Muscle layer of duodenum (tissue), 2 donors: ENCODE measurements around the gene PARP14.
"Not testable (repeated sequence)": the region's sequence is repeated elsewhere in the genome, so short reads cannot be mapped to it uniquely, and the experiment has no call there.

Source experiments
- H3K27ac ChIP-seq: one replicate; pipeline ENCODE4 v1.7.0; 2013; ENCODE audit warnings: mild to moderate bottlenecking, low read length
- H3K27me3 ChIP-seq: one replicate; pipeline ENCODE4 v1.7.0; 2013; ENCODE audit warnings: low read depth, mild to moderate bottlenecking, control low read depth, low read length
- H3K36me3 ChIP-seq, 2 donors: one replicate each; pipeline ENCODE4 v1.7.0; 2013; ENCODE audit warnings: low read length in 2 of 2, control low read depth in 1 of 2, mild to moderate bottlenecking in 1 of 2; ENCODE audit not compliant: insufficient read depth in 2 of 2, control insufficient read depth in 1 of 2
- H3K4me1 ChIP-seq, 2 donors: one replicate each; pipeline ENCODE4 v1.7.0; 2013; ENCODE audit warnings: low read length in 2 of 2, mild to moderate bottlenecking in 2 of 2, control low read depth in 1 of 2, moderate library complexity in 1 of 2; ENCODE audit not compliant: insufficient read depth in 2 of 2, control insufficient read depth in 1 of 2
- H3K4me3 ChIP-seq, 2 donors: one replicate each; pipeline ENCODE4 v1.7.0; 2013; ENCODE audit warnings: low read length in 2 of 2, low read depth in 1 of 2, mild to moderate bottlenecking in 1 of 2
- H3K9me3 ChIP-seq, 2 donors: one replicate each; pipeline ENCODE4 v1.7.0; 2013; ENCODE audit warnings: low read length in 2 of 2, control low read depth in 1 of 2, mild to moderate bottlenecking in 1 of 2; ENCODE audit not compliant: control insufficient read depth in 1 of 2
- donor health status: healthy.

PARP14 gene

GRCh38 chr3:122680475-122681283 is at the start of gene PARP14:
Gene PARP14 (plus strand): TSS chr3:122680839. CDS start chr3:122680884, 45 bp downstream.
- Histone ChIP-seq H3K9me3 (no peaks in the 10 kb centered on the region), H3K36me3 (no peaks in the 10 kb centered on the region), H3K4me1 (peaks cover 4 to 27% of the 10 kb centered on the region in 2 donors), H3K4me3 (peak within 1 kb of the TSS; percentile 83 to 86), H3K27ac (peak within 1 kb of the TSS; percentile 92), H3K27me3 (no peaks in the 10 kb centered on the region)

- Histone ChIP-seq H3K27ac (no peak overlapping the region), H3K27me3 (no peaks in the 10 kb centered on the region), H3K4me3 (no peak overlapping the region), H3K36me3 (no peaks in the 10 kb centered on the region), H3K9me3 (no peaks in the 10 kb centered on the region), H3K4me1 (no peaks in the 10 kb centered on the region)
Observed at GRCh38 chr3:122635789-122636188, 44.9 kb upstream of the PARP14 start.

GRCh38 chr3:122636697-122637096 is 43.9 kb upstream of the PARP14 start:
- Histone ChIP-seq H3K27me3 (no peaks in the 10 kb centered on the region), H3K9me3 (no peaks in the 10 kb centered on the region), H3K4me1 (no peaks in the 10 kb centered on the region), H3K36me3 (no peaks in the 10 kb centered on the region), H3K27ac (no peak overlapping the region), H3K4me3 (no peak overlapping the region)

DNA sequence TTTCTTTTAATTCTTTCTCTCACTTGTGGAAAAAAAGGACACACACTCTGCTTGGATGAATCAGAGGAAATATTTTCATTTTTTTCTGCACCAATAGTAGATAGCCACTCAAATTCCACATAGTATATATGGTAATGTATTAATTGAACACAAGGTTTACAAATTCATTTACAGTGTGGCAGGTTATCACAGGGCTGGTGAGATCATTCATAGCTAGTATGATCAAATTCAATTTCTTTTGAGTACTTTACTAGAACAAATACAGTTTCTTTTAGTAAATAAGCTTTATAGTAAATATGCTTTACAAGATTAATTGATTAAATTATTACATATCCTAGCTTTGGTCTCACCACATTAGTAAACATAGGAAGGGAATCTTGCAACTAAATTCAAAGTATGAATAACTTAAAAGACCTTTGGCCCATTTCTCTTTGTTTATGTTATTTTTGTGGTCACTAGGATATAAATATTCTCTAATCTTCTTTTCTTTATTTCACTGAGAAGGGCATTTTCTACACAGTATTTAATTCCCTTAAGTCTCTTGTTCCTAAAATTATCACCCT is 40.1 kb upstream of the PARP14 start:
- H3K27me3 ChIP-seq, result no peaks in the 10 kb centered on the region
- no peaks in the 10 kb centered on the region for H3K36me3 ChIP-seq
- no peaks in the 10 kb centered on the region for H3K4me1 ChIP-seq
- no peaks in the 10 kb centered on the region for H3K9me3 ChIP-seq
- no peak overlapping the region for H3K27ac ChIP-seq
- H3K4me3 ChIP-seq, result no peak overlapping the region

GRCh38 chr3:122642935-122643334 is 37.7 kb upstream of the PARP14 start:
- H3K27ac ChIP-seq, result no peak overlapping the region
- H3K27me3 ChIP-seq, result no peaks in the 10 kb centered on the region
- H3K36me3 ChIP-seq, result no peaks in the 10 kb centered on the region
- H3K4me1 ChIP-seq, result no peaks in the 10 kb centered on the region
- H3K9me3 ChIP-seq, result no peaks in the 10 kb centered on the region
- H3K4me3 ChIP-seq, result no peak overlapping the region

DNA sequence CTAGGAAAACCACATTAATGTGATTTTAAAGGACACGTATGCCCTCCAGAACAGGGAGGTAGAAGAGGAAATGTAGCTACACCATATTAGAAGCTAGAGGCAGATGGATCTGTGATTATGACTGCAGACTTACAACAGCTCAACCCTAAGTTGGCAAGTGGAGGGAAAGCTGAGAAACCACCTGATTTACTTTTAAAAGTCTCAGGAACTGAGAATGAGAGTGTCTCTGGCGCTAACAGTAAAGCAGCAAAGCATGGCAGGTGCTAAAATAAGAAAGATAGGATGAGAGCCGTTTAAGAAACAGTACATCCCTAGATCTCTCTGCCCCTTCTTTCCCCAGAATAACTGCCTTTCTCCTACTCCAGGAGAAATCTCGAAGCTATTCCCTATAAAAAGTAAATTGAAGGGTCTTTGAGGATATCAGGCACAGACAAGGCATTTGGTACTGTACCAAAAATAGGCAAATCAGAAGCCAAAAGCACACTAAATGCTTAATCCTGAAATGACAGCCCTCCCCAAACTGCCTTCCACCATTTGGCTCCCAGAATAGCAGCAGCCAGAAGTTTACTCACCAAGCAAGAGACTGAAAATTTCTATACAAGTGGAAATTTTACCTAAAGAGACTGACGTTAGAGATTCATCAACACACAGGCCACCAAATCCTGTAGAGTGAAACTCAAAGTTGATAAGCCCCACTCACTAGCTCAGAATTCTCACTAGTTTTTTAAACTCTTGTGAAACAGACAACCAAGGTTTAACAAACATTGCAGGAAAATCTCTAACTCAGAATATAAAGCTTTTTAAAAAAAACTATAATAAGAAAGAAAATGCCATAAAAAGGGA is 34.3 kb upstream of the PARP14 start:
- no peak overlapping the region for H3K27ac ChIP-seq
- no peaks in the 10 kb centered on the region for H3K27me3 ChIP-seq
- H3K36me3 ChIP-seq, result no peaks in the 10 kb centered on the region
- no peaks in the 10 kb centered on the region for H3K4me1 ChIP-seq
- H3K9me3 ChIP-seq, result no peaks in the 10 kb centered on the region
- H3K4me3 ChIP-seq, result no peak overlapping the region

DNA sequence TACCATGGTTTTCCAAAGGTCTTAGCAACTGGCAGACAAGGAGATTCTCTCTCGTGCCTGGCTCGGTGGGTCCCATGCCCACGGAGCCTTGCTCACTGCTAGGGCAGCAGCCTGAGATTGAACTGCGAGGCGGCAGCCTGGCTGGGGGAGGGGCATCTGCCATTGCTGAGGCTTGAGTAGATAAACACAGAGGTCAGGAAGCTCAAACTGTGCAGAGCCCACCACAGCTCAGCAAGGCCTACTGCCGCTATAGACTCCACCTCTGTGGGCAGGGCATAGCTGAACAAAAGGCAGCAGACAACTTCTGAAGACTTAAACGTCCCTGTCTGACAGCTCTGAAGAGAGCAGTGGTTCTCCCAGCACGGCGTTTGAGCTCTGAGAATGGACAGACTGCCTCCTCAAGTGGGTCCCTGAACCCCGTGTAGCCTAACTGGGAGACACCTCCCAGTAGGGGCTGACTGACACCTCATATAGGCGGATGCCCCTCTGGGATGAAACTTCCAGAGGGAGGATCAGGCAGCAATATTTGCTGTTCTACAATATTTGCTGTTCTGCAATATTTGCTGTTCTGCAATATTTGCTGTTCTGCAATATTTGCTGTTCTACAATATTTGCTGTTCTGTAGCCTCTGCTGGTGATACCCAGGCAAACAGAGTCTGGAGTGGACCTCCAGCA is 29.3 kb upstream of the PARP14 start:
- not testable (repeated sequence) for H3K27me3 ChIP-seq, H3K36me3 ChIP-seq, H3K4me3 ChIP-seq, H3K27ac ChIP-seq, H3K9me3 ChIP-seq, H3K4me1 ChIP-seq

GRCh38 chr3:122651962-122652361 is 28.7 kb upstream of the PARP14 start:
- not testable (repeated sequence) for H3K27ac ChIP-seq, H3K9me3 ChIP-seq, H3K4me1 ChIP-seq, H3K27me3 ChIP-seq, H3K36me3 ChIP-seq, H3K4me3 ChIP-seq

- H3K36me3 ChIP-seq, H3K4me1 ChIP-seq, H3K9me3 ChIP-seq, H3K27me3 ChIP-seq, H3K27ac ChIP-seq, H3K4me3 ChIP-seq: not testable (repeated sequence)
Observed at GRCh38 chr3:122658336-122658735, 22.3 kb upstream of the PARP14 start.

DNA sequence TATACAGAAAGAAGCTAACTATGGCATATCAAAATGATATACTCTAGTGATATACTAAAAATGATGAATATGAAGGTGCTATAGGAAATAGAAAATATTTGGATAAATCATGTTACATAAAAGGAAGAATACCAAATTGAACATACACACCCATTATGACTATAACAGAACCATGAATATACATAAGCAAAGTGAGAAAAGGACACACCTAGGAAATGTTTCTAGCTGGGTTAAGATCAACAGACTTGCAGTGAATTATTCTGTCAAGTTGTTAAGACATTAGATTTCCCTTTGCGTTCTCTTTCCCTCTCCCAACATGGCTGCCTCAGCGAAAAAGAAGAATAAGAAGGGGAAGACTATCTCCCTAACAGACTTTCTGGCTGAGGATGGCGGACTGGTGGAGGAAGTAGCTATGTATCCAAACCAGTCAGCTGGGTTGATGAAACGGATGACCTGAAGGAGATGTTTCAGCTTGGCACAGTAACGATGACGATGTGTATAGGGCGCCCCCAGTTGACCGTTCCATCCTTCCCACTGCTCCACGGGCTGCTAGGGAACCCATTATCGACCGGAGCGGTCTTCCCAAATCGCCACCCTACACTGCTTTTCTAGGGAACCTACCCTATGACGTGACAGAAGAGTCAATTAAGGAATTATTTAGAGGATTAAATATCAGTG is 20.2 kb upstream of the PARP14 start:
- Histone ChIP-seq H3K4me1 (no peaks in the 10 kb centered on the region), H3K9me3 (no peaks in the 10 kb centered on the region), H3K27ac (no peak overlapping the region), H3K36me3 (no peaks in the 10 kb centered on the region), H3K4me3 (no peak overlapping the region), H3K27me3 (no peaks in the 10 kb centered on the region)

- H3K36me3 ChIP-seq, result no peaks in the 10 kb centered on the region
- H3K4me1 ChIP-seq, result no peaks in the 10 kb centered on the region
- no peak overlapping the region for H3K27ac ChIP-seq
- H3K27me3 ChIP-seq, result no peaks in the 10 kb centered on the region
- no peak overlapping the region for H3K4me3 ChIP-seq
- no peaks in the 10 kb centered on the region for H3K9me3 ChIP-seq
Observed at GRCh38 chr3:122661633-122662032, 19.0 kb upstream of the PARP14 start.
